Kidney (tissue), 14 donors: ENCODE data around the gene PATE1. TPM values are rescaled to one million over a fixed set of nuclear protein-coding genes. Genes with fewer than 3 reads are reported as not detected.

ENCODE experiments used
- DNase-seq, 5 donors: peaks; one replicate each; pipeline ENCODE4 v3.0.0-alpha.2; 2013 to 2020
- FAIRE-seq: peaks from 2 replicates; lab custom pipeline; 2012; peaks lifted over from hg19 to GRCh38; lab: Jason Lieb, UNC
- H3K27ac ChIP-seq, 2 donors: one replicate each; pipeline ENCODE4 v1.7.0; 2013; ENCODE audit warnings: low read depth in 2 of 2, low read length in 2 of 2, inconsistent platforms in 1 of 2
- H3K27me3 ChIP-seq: one replicate; pipeline ENCODE4 v1.7.1; 2013; ENCODE audit warnings: low read length, inconsistent platforms; ENCODE audit not compliant: control insufficient read depth, insufficient read depth
- H3K36me3 ChIP-seq, 3 donors: one replicate each; pipeline versions ENCODE4 v1.7.0 to v1.7.1; 2013; ENCODE audit warnings: low read length in 3 of 3, control low read depth in 1 of 3, inconsistent platforms in 1 of 3; ENCODE audit not compliant: insufficient read depth in 3 of 3, control insufficient read depth in 2 of 3
- H3K4me1 ChIP-seq, 3 donors: one replicate each; pipeline versions ENCODE4 v1.7.0 to v1.7.1; 2013; ENCODE audit warnings: low read length in 3 of 3, inconsistent platforms in 1 of 3, low read depth in 1 of 3; ENCODE audit not compliant: control insufficient read depth in 2 of 3, insufficient read depth in 2 of 3
- H3K4me3 ChIP-seq, 3 donors: one replicate each; pipeline versions ENCODE4 v1.7.0 to v1.8.1; 2013; ENCODE audit warnings: low read length in 3 of 3, control low read depth in 1 of 3, inconsistent platforms in 1 of 3
- H3K9ac ChIP-seq, 3 donors: one replicate each; pipeline versions ENCODE4 v1.7.0 to v1.7.1; 2013; ENCODE audit warnings: low read length in 3 of 3, control low read depth in 1 of 3, inconsistent platforms in 1 of 3
- H3K9me3 ChIP-seq, 3 donors: one replicate each; pipeline versions ENCODE4 v1.7.0 to v1.7.1; 2013; ENCODE audit warnings: low read length in 3 of 3, control low read depth in 1 of 3, inconsistent platforms in 1 of 3; ENCODE audit not compliant: control insufficient read depth in 2 of 3, insufficient read depth in 1 of 3
- CTCF ChIP-seq: IDR thresholded peaks from 3 replicates; pipeline ENCODE4 v1.5.1; 2012; ENCODE audit warnings: mild to moderate bottlenecking, moderate library complexity, borderline replicate concordance; ENCODE audit not compliant: insufficient read depth; ENCODE audit errors: extremely low read depth
- intact Hi-C: fragments of 100-400 bp; cut with DNase I; formaldehyde crosslinking; loops from one replicate; pipeline ENCODE4 v1.11.1; 2022
- polyA plus RNA-seq: library from polyadenylated mRNA; stranded (reverse); fragments of 350-450 nt; fragmentation: Illumina TruSeq; extraction: RNeasy Lipid Tissue Mini Kit (QIAGEN cat#74804); gene quantifications from one replicate; pipeline ENCODE4 v1.2.3, GENCODE V29; 2014; ENCODE audit warnings: low read depth, low replicate concordance; ENCODE audit not compliant: insufficient read depth
- total RNA-seq: library from RNA; stranded (reverse); fragmentation: NEBNext Ultra II Directional; extraction: Animal tissue kit (Norgen Biotek cat#: 25700); gene quantifications from one replicate; pipeline ENCODE4 v1.2.1, GENCODE V29; 2021
- donor health status: control.
- donor health status: control.
- donor health status: control.
- donor health status: control.
- donor health status: control.
- donor health status: DM: yes; HTN: yes; CAD: no.
- donor health status: Normal renal cell carcinoma (clear cell type).

PATE1 gene
- total and polyA plus RNA-seq, 2 donors from 2014 or later = not detected

DNA sequence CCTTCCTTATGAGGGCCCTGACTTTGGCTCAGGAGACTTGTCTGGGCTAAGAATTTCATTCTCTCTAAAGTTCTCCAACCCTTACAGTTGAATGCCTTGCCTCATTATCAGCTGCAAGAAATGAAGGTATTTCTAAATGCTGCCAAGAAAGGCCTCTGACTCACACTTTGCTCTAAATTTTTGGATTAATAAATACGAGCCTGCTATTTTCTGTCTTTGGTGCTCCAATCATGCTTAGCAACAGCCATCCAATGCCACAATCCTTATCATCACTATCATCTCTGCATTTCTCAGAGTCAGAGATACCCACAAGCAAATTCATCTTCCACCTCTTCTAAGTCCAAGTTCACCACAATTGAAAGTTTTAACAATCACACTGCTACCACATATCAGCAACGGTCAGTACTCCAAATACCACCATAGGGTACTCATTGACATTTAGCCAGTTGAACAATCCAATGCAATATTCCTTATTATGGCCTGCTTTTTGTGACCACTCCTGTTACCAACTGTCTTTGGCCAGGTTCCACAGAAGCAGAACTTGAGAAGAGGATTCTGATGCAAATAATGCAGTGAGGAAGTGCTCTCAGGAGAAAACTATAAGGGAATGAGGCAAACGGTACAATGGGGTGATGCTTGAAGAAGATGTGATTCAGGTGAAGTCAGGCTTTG is 26.9 kb downstream of the PATE1 start:
- Histone ChIP-seq H3K27ac (no peak overlapping the region), H3K27me3 (no peaks in the 10 kb centered on the region), H3K36me3 (no peaks in the 10 kb centered on the region), H3K4me3 (no peak overlapping the region), H3K9ac (no peak overlapping the region), H3K4me1 (no peaks in the 10 kb centered on the region), H3K9me3 (no peaks in the 10 kb centered on the region)
- no peak for TF ChIP-seq CTCF
- intact Hi-C loops = no loop called here
- DNase-seq = no peak
- FAIRE-seq = no peak

DNA sequence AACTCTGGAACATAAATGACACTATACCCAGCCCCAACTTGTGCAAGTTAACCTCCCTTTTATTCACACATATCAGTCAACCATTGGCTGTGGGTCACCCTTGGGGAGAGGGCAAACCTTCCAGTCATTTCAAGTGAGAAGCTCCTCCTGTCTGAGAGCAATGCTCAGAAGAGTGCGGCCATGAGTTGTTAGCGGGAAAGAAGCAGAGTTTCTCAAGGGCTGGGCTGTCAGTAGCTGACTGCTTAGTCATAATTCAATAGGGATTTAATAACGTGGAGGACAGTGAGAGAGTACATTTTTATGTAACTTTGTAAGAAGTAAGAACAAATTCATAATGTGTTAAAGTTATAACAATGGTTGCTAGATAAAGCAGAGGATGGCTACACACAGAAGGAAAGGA is 27.4 kb downstream of the PATE1 start:
- Histone ChIP-seq H3K9me3 (no peaks in the 10 kb centered on the region), H3K27me3 (no peaks in the 10 kb centered on the region), H3K4me1 (no peaks in the 10 kb centered on the region), H3K27ac (no peak overlapping the region), H3K36me3 (no peaks in the 10 kb centered on the region), H3K4me3 (no peak overlapping the region), H3K9ac (no peak overlapping the region)
- intact Hi-C loops = no loop called here
- no peak for TF ChIP-seq CTCF
- FAIRE-seq (no peak), DNase-seq (no peak)

DNA sequence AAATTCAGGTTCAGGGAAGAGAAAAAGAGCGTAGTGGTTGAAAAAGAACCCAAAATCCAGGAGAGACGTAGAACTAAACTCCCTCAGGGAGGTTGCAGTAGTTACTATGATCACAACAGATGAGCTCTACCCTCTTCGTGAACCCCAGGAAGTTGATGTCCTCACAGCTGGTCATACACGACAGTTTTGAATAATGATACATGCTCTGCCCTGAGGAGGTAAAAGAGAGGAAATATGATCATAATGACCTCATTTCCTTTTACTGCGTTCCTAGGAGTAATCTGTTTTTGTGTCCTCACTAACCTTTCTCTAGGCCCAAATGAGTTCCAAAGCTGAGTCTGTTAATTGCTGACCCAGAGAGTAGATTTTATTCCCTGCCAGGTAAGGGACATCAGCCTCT is 31.2 kb downstream of the PATE1 start:
- H3K36me3 ChIP-seq = no peaks in the 10 kb centered on the region
- no peak for FAIRE-seq
- H3K9ac ChIP-seq = no peak overlapping the region
- TF ChIP-seq CTCF = no peak
- no peak overlapping the region for H3K4me3 ChIP-seq
- intact Hi-C loops = no loop called here
- H3K27me3 ChIP-seq = no peaks in the 10 kb centered on the region
- no peaks in the 10 kb centered on the region for H3K4me1 ChIP-seq
- DNase-seq = peak in 1 of 5 donors; percentile 4
- H3K9me3 ChIP-seq = no peaks in the 10 kb centered on the region
- no peak overlapping the region for H3K27ac ChIP-seq

DNA sequence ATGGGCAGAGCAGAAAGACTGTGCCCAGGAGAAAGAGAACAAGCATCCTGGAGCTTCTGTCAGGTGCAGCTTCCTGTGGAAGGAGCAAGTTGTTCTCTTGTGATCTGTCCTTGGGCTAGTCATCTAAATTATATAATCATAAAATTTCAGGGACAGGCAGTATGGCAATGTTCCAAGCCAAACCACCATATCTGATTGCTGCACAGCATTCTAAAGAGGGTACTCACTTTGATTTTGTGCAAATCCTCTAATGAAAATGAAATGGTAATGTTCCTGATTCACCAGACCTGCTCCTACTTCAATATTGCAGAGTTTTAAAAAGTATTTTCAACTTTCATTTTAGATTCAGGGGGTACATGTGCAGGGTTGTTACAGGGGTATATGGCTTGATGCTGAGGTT is 32.6 kb downstream of the PATE1 start, which contains the start of gene PATE2:
Gene PATE2, minus strand, starts transcription at position 101 of the 400 bp plus-strand sequence. Its CDS starts 55 bp downstream, at position 46.
- Histone ChIP-seq H3K4me3 (no peak within 1 kb of the TSS), H3K9ac (no peak within 1 kb of the TSS), H3K27me3 (no peaks in the 10 kb centered on the region), H3K4me1 (no peaks in the 10 kb centered on the region), H3K27ac (no peak within 1 kb of the TSS), H3K9me3 (no peaks in the 10 kb centered on the region), H3K36me3 (no peaks in the 10 kb centered on the region)
- FAIRE-seq (no peak), DNase-seq (no peak)
- no peak for TF ChIP-seq CTCF
- intact Hi-C loops = no loop called here
